ENCODE results near the gene P2RY12. TPM values are rescaled to one million over a fixed set of nuclear protein-coding genes. Genes with fewer than 3 reads are reported as not detected.

The P2RY12 gene
- total RNA-seq, 1 experiment from 2014 or later = not detected

GRCh38 chr3:151383956-151384355 lies 597 bp downstream of the P2RY12 start:
- intact Hi-C loops (cut with micrococcal nuclease) = no loop called here
- DNase-seq (ENCODE audit: unreplicated experiment) = no peak
- ChIA-PET CTCF (interaction anchor here (0.6 kb wide), 1 partner anchor 34 kb away, joined by 3 read pairs; no protein-coding TSS in a partner anchor), POLR2A (no interaction called here)
- Mint-ChIP-seq H3K27me3 (ENCODE audit: insufficient read depth, unreplicated experiment) (no peaks in the 10 kb centered on the region), H3K9me3 (ENCODE audit: unreplicated experiment) (no peaks in the 10 kb centered on the region), H3K27ac (ENCODE audit: low read depth, unreplicated experiment) (no peak overlapping the region), H3K4me3 (ENCODE audit: unreplicated experiment) (no peak overlapping the region), H3K36me3 (ENCODE audit: insufficient read depth, unreplicated experiment) (no peaks in the 10 kb centered on the region), H3K4me1 (ENCODE audit: insufficient read depth, unreplicated experiment) (no peaks in the 10 kb centered on the region)
- TF ChIP-seq CTCF (IDR thresholded peaks at IDR 0.05; ENCODE audit: unreplicated experiment) = no peak
- no TSS peak for BruUV-seq (replicated peaks)

- no peak for TF ChIP-seq CTCF (IDR thresholded peaks at IDR 0.05; ENCODE audit: unreplicated experiment)
- Mint-ChIP-seq H3K4me1 (ENCODE audit: insufficient read depth, unreplicated experiment) (no peaks in the 10 kb centered on the region), H3K4me3 (ENCODE audit: unreplicated experiment) (no peak overlapping the region), H3K27me3 (ENCODE audit: insufficient read depth, unreplicated experiment) (no peaks in the 10 kb centered on the region), H3K27ac (ENCODE audit: low read depth, unreplicated experiment) (no peak overlapping the region), H3K9me3 (ENCODE audit: unreplicated experiment) (no peaks in the 10 kb centered on the region), H3K36me3 (ENCODE audit: insufficient read depth, unreplicated experiment) (no peaks in the 10 kb centered on the region)
- no TSS peak for BruUV-seq (replicated peaks)
- no peak for DNase-seq (ENCODE audit: unreplicated experiment)
- CTCF ChIA-PET = no interaction called here
- POLR2A ChIA-PET = interaction anchor here (0.6 kb wide), 1 partner anchor 61 kb away, joined by 3 read pairs; no protein-coding TSS in a partner anchor
- intact Hi-C loops (cut with micrococcal nuclease) = no loop called here
Observed at GRCh38 chr3:151383111-151383510, 1.4 kb downstream of the P2RY12 start.

- Mint-ChIP-seq H3K4me1 (ENCODE audit: insufficient read depth, unreplicated experiment) (no peaks in the 10 kb centered on the region), H3K36me3 (ENCODE audit: insufficient read depth, unreplicated experiment) (no peaks in the 10 kb centered on the region), H3K9me3 (ENCODE audit: unreplicated experiment) (no peaks in the 10 kb centered on the region), H3K4me3 (ENCODE audit: unreplicated experiment) (no peak overlapping the region), H3K27ac (ENCODE audit: low read depth, unreplicated experiment) (no peak overlapping the region), H3K27me3 (ENCODE audit: insufficient read depth, unreplicated experiment) (no peaks in the 10 kb centered on the region)
- intact Hi-C loops (cut with micrococcal nuclease) = no loop called here
- BruUV-seq (replicated peaks) = no TSS peak
- POLR2A ChIA-PET = interaction anchor here (0.6 kb wide), 2 partner anchors 61 to 147 kb away, joined by 3 read pairs; no protein-coding TSS in a partner anchor
- CTCF ChIA-PET = no interaction called here
- no peak for DNase-seq (ENCODE audit: unreplicated experiment)
- TF ChIP-seq CTCF (IDR thresholded peaks at IDR 0.05; ENCODE audit: unreplicated experiment) = no peak
Observed at GRCh38 chr3:151382671-151383070, 1.9 kb downstream of the P2RY12 start.

- no peak overlapping the region for H3K27ac Mint-ChIP-seq (ENCODE audit: low read depth, unreplicated experiment)
- H3K36me3 Mint-ChIP-seq (ENCODE audit: insufficient read depth, unreplicated experiment) = no peaks in the 10 kb centered on the region
- no peaks in the 10 kb centered on the region for H3K9me3 Mint-ChIP-seq (ENCODE audit: unreplicated experiment)
- H3K4me1 Mint-ChIP-seq (ENCODE audit: insufficient read depth, unreplicated experiment) = no peaks in the 10 kb centered on the region
- no TSS peak for BruUV-seq (replicated peaks)
- DNase-seq (ENCODE audit: unreplicated experiment) = peak; percentile 35
- intact Hi-C loops (cut with micrococcal nuclease) = no loop called here
- CTCF ChIA-PET = interaction anchor here (0.7 kb wide), 1 partner anchor 72 kb away, joined by 3 read pairs; no protein-coding TSS in a partner anchor
- H3K27me3 Mint-ChIP-seq (ENCODE audit: insufficient read depth, unreplicated experiment) = no peaks in the 10 kb centered on the region
- POLR2A ChIA-PET = no interaction called here
- TF ChIP-seq CTCF (IDR thresholded peaks at IDR 0.05; ENCODE audit: unreplicated experiment) = no peak
- H3K4me3 Mint-ChIP-seq (ENCODE audit: unreplicated experiment) = no peak overlapping the region
Observed at GRCh38 chr3:151379083-151379734, 5.3 kb downstream of the P2RY12 start.

All from MCF 10A (cell line).